Stimulated activated CD8-positive, alpha-beta memory T cell treated with anti-CD3 and anti-CD28 coated beads, Interleukin-15, amount 100 ng/mL, for 4 hours (primary cell): ENCODE results near the gene MCF2L2.

Experiments
- DNase-seq, 2 donors: peaks; one replicate each; pipeline ENCODE4 v3.0.0-alpha.2; 2020; ENCODE audit warnings: low read depth in 2 of 2

MCF2L2 gene

DNA sequence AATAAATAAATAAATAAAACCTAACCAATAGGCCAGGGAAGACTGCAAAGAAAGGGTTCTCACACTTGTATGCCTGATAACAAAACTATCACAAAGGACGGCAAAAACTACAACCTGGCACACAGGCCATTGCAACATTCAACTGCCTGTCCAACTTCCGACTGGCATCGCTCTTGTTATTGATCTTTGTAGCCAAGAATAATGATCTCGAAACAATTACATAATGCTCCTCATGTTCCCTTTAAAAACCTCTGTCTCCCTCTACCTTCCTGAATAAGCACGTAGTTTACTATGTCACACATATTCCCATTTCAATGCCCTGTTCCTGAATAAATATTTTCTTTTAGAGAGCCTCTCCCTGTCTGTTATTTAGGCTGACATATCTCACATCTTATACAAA is 101.1 kb downstream of the MCF2L2 start:
- no peak for DNase-seq

DNA sequence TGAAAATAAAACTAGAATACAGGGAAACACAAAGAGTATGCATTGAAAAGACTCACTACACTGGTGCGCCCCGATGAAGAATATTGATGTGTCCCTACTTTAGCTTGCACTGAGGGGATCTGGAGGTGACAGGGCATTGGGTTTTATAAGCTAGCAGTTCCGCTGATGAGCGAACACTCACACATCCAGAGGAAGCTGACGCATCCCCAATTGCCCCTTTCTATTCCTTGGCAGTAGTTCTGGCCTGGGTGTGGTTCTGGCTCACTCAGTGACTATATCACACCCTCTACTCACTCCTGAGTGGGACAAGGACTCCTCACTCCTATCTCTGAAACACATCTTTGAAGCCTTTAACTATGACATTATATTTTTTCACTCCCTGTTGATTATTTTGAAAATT is 104.3 kb downstream of the MCF2L2 start:
- no peak for DNase-seq

GRCh38 chr3:183319371-183319770 is 109.0 kb downstream of the MCF2L2 start:
- no peak for DNase-seq

DNA sequence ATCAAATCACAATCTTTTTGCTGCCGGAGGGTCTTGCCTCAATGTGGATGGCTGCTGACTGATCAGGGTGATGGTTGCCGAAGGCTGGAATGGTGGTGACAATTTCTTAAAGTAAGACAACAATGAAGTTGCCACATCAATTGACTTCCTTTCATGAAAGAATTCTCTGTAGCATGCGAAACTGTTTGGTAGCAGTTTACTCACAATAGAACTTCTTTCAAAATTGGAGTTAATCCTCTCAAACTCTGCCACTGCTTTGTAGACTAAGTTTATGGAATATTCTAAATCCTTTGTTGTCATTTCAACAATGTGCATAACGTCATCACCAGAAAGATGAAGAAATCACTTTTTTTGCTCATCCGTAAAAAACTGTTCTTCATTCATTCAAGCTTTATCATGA is 109.5 kb downstream of the MCF2L2 start:
- DNase-seq = no peak

DNA sequence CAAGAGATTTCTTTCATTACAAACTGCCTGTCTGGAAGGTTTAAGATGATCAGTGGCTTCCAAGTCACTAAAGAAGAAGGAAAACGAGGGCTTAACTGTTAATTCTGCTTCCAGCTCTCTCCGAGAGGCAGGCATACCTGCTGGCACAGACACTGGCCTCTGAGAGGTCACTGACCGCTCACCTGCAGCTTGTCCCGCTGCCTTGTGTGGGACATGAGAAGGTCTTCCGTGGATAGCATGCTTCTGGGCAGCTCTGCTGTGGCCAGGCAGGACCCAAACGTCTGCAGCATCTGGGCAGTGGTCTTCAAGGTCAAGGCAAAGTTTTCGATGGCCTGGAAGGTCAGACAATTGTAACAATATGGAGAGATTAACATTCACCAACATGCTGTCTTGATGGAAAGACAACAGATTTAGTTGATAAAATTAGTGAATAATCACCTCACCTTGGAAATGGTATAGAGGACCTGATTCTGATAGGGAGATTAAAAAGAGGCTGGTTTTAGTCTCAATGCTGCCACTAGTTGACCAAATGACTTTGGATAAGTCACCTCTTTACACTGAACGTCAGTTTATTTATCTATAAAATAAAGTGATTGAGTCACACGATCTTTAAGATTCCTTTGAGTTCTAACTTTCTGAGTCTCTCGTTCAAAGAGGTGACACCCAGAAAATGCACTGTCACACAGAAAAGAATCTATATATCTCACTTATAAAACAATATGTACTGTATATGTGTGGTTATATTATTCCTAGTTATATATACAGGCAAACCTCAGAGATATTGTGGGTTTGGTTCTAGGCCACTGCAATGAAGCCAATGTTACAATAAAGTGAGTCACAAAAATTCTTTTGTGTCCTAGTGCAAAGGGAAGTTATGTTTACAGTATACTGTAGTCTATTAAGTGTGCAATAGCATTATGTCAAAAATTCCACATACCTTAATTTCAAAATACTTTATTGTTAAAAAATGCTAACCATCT is 110.2 kb downstream of the MCF2L2 start:
- no peak for DNase-seq

DNA sequence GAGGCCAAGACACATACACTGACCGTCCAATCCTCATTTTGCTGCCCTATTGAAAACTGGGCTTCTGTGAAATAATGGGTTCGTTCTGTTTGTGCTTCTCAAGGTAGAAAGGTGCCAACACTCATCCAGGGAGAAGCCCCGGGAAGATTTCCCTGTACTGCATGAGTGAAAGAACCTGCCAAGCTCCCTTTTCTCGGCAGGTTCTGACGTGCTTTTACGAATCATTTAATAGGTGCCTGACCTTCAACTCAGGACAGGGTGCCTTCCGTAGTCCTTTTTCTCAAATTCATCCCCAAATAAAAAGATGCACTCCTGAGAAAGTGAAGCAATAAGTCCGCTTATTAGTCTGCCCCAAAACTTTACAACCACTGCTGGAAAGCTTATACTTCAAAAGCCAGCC is 111.1 kb downstream of the MCF2L2 start:
- DNase-seq = no peak

GRCh38 chr3:183315739-183316138 is 112.7 kb downstream of the MCF2L2 start:
- no peak for DNase-seq

- no peak for DNase-seq
These were observed 114.7 kb downstream of the MCF2L2 start for GRCh38 chr3:183313764-183314163.

GRCh38 chr3:183313351-183313750 is 115.1 kb downstream of the MCF2L2 start:
- no peak for DNase-seq

- no peak for DNase-seq
These were observed 116.0 kb downstream of the MCF2L2 start for GRCh38 chr3:183312433-183312832.

GRCh38 chr3:183310936-183311335 is 117.5 kb downstream of the MCF2L2 start:
- no peak for DNase-seq

- DNase-seq = no peak
These were observed 119.1 kb downstream of the MCF2L2 start for GRCh38 chr3:183309276-183309675.

GRCh38 chr3:183308751-183309150 is 119.7 kb downstream of the MCF2L2 start:
- DNase-seq = no peak

DNA sequence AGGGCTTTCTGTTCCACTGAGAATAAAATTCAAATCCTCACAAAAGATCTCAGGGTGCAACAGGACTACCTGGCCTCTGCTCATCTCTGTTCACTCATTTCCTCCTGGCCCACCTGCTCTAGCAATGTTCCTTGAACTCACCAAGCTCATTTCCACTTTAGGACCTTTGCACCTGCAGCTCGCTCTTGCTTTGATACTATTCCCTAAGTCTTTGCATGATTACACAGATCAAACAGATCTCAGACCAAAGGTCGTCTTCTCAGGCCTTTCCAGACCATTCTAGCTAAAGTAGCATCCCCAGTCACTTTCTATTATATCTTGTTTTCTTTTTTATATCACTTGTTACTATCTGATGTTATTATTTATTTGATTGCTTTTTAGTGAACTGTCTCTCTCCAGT is 120.7 kb downstream of the MCF2L2 start:
- DNase-seq = no peak

GRCh38 chr3:183306798-183307671 is 121.4 kb downstream of the MCF2L2 start:
- peak; percentile 17 to 34 for DNase-seq

DNA sequence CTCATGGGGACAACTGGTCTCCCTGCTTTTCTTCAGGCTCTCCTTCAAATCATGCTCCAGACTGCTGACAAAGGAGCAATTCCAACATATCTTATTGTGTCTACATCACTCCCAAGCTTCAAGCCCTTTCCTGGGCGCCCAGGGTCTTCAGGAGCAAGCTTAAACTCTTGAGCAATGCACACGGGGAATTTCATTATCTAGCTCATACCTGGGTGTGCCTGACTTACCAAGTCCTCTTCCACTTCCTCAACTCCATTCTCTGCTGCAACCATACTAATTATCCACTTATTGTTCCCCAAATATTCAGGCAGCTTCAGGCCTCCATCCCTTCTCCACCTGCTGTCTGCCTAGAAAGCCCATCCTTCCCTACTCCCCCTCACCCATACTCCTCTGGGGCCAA is 124.7 kb downstream of the MCF2L2 start:
- no peak for DNase-seq

DNA sequence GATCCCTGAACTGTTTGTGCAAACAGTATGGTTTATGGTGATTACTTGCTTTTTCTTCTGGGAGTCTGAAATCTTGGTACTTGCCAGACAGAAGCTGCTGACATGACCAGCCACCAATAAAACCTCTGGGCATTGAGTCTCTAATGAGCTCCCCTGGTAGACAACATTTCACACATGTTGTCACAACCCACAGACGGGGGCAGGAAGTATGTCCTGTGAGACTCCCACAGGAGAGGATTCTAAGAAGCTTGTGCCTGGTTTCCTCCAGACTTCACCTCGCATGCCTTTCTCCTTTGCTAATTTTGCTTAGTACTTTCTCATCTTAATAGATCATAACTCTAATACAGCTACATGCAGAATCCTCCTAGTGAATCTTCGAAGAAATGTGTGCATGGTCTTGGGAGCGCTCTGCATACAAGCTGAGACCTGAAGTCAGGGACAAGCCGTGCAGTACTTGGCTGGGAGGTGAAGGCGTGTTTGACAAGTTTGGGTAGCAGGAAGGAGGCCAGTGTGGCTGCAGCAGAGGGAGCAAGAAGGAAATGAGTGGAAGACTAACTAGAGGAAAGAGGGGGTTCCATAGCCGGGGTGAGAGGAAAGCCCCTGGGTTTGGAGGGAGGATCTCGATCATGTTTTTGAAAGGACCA is 126.4 kb downstream of the MCF2L2 start:
- no peak for DNase-seq

DNA sequence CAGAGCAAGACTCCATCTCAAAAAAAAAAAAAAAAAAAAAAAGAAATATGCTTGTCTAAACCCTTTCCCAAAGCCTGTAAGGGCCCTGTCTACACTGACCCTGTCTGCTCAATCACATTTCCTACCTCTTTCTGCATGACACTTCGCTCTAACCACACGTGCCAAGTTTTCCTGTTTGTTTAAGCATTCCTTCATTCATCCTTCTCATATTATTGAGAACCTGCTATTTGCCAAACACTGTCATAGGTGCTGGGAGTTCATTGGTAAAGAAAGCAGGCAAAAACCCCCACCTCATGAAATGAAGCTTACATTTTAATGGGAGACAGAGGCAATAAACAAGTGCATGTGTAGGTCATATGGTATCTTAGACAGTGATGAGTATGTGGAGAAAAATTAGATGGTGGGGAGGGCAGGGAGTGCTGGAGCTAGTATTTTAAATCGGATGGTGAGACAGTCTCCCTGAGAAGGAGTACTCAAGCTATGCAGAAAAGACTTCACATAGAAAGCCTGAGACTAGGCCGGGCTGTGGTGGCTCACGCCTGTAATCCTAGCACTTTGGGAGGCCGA is 127.3 kb downstream of the MCF2L2 start:
- DNase-seq = no peak

DNA sequence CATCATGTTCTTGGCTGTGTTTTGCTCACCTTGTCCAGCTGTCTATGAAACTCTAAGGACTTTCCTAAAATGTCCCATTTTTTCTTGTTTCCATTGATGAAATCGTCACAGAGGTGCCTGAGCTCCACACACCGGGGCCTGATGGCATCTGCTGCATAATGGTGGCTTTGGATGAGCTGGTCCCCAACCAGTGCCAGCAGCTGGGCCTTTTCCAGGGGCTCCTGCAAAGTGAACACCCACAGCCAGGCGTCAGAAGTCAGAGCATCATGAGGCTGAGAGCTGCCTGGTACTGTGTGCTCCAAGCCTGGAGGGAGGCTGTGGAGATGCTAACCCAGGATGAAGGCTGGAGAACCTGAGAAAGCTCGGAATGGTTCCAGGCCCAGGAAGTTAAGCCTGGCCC is 128.4 kb downstream of the MCF2L2 start:
- no peak for DNase-seq

DNA sequence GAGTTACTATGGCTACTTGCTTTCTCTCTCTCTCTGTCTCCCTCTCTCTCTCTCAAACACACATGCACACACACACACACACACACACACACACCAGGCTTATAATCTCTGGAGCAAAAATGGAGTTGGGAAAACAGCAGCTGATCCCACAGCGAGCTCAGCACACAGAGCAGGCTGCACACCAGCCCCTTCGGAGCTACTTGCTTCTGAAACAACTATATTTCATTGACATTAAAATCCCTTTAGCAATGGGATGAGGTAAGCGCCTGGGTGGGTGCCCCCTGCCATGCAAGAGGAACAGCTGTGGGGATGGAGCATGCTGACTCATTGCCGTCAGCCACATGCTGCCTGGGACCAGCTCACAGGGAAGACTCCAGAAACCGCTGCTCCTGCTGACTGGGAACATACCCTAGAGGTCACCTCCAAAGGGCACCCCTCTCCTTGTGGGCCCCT is 129.7 kb downstream of the MCF2L2 start:
- no peak for DNase-seq

GRCh38 chr3:183296944-183297343 is 131.5 kb downstream of the MCF2L2 start:
- DNase-seq = no peak

DNA sequence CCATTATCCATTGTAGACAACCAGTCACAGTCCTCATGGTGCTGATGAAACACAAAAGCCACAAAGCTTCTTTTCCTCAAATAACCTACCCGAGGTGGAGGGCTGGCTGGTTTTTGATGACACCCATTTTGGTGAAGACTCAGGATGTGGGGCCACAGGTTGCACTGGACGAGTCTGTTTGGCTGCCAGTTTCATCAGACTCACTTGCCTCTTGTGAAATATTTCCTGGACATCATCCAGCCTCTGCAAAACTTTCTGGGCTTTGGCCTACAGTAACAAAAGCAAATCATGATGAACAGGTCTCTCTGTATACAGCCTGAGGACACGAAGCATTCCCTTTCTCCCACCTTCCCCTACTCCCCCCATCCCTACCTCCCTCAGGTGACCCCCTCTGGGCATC is 133.2 kb downstream of the MCF2L2 start:
- no peak for DNase-seq
